HG03469 (cell line): Measurements from ENCODE around the gene PPP3CA.

Experiments used
- ATAC-seq: cut with Tn5 transposase; IDR thresholded peaks from one replicate; pipeline ENCODE4 v1.9.1; 2021; ENCODE audit warnings: mild to moderate bottlenecking, moderate library complexity, moderate number of reproducible peaks; ENCODE audit not compliant: unreplicated experiment

PPP3CA gene

GRCh38 chr4:101066626-101067170 lies 280.6 kb downstream of the PPP3CA start:
- ATAC-seq: no peak

DNA sequence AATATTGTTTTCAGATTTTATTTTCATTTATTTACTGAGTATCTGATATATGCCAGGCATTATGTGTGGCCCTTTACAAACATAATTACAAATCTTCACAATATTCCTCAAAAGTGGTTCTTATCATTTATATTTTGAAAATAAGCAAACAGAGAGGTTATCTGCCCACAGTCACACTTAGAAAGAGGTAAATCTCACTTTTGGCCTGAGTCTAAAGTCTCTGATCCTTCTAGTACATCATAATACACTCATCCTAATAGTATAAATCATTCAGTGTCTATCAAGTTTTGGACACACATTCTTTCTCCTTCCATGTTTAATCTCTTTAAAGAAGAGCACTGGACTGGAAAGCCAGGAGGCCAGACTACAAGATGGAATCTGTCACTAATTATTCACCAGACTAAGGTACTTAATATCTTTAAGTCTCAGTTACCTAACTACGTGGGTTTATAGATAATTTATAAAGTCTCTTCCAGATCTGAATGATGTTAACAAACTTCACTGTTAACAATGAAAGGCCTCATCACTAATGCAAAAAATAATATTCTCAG lies 281.3 kb downstream of the PPP3CA start:
- ATAC-seq: no peak

GRCh38 chr4:101065346-101065745 lies 282.0 kb downstream of the PPP3CA start:
- no peak for ATAC-seq

DNA sequence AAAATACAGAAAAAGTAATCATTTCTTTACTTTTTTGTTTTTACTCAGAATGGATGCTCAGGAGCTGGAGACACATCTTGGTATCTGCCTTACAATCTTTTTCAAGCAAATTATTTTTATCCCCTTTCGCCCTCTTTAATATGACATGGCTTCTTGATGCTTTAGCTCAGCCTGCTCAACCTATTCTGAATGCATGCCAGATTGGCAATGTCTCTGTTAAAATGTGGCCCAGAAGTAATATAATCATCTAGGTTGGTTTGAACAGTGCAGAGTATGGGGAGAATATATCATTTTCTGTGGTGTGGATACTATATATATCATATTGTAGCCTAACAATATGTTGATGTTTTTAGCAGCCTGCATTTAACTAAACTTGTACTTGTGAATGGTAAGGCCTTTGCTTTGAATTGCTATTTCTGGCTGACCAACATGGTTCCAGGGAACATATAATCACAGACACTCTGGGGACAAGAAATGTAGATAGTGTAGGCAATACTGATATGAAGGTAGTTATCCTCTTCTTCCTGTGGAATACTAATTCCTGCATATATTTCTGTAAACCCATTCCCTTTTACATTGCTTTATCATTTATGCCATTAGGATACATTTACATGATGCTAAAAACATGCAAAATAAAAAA lies 282.7 kb downstream of the PPP3CA start:
- ATAC-seq: no peak

DNA sequence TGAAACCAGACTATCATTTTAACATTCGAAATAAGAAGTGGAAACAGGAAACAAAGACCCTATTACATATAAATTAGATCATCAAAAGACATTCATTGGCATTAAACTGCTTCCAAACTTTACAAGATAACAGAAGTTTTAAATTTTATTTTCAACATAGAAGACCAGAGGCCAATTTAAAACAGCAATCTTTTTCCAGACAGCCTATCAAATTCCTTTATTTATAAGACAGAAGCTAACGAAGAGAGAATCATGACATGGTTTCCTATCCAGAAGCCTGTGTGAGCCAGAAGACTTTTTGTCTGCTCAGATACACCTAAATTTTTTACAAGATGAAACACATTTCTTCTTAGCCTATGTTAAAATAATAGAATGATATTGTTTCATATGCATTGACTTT lies 291.9 kb downstream of the PPP3CA start:
- no peak for ATAC-seq

- no peak for ATAC-seq
These were observed 296.5 kb downstream of the PPP3CA start for GRCh38 chr4:101050837-101051205.

DNA sequence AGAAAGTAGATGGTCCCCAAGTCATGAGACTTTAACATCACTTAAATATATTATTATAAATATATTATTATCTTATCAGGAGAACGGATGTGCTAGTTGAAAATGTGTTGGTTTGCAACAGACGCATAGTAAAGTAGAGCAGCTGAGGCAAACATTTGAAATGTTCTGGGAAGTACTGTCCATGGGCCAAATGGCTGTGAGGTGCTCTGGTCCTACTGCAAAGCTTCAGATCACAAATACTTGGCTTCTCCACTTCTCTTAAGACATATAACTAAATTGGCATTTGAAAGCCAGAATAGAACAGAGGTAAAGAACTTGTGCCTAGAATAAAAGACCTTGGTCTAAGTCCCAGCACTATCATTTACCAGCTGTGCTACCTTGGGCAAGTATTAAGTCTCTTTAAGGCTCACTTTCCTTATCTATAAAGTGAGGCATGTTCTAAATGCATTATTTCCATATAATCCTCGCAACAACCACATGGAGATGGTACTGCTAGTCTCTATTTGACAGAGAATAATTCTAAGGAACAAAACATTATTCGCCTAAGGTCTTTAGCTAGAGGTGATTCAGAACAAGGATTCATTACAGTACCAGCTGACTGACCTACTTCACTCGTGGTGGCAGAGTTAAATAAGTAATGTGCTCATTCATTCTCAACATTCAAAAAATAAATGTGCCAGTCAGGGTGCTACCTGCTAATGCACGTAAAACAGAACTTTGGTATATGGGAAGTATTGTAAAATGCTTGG lies 297.1 kb downstream of the PPP3CA start:
- no peak for ATAC-seq

DNA sequence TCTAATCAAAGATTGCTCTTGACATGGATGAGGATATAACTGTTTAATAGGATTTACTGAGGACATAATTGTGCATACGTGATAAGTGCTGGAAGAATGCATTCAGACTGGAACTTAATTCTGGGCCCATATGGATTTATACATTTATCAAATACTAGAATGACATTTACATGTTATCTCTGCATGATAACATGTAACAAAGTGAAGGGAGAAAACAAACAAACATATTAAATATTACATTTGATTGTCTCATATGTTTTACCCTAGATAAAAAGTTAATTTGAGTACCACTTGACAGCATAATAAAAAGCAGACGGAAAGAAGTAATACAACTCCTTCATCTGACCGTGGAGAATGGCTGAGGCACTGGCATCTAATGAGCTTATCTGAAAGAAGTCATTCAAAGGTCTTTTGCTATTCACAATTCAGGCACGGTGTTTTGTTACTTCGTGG lies 297.8 kb downstream of the PPP3CA start:
- no peak for ATAC-seq

GRCh38 chr4:101044766-101045165 lies 302.6 kb downstream of the PPP3CA start:
- ATAC-seq: no peak

- no peak for ATAC-seq
These were observed 304.5 kb downstream of the PPP3CA start for GRCh38 chr4:101042847-101043246.

DNA sequence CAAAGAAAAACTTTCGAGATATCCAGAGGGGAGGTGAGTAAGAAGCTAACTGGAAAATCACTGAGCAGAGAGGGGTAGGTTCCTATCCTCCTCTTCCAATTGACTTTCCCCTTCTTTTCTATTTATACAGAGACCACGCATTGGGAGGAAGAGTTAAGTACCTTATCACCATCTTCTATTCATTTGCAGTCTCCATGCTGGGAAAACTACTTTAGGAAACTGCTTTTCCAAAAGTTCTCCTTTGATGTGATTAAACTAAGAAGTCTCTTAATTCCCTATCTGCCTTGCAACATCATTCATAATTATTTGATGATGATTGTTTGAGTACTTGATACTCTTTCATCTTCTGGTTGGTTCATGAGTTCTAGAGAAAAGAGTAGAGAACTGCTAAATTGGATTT lies 306.6 kb downstream of the PPP3CA start:
- ATAC-seq: no peak

GRCh38 chr4:101039367-101039766 lies 308.0 kb downstream of the PPP3CA start:
- no peak for ATAC-seq

GRCh38 chr4:101037938-101038413 lies 309.4 kb downstream of the PPP3CA start:
- no peak for ATAC-seq

DNA sequence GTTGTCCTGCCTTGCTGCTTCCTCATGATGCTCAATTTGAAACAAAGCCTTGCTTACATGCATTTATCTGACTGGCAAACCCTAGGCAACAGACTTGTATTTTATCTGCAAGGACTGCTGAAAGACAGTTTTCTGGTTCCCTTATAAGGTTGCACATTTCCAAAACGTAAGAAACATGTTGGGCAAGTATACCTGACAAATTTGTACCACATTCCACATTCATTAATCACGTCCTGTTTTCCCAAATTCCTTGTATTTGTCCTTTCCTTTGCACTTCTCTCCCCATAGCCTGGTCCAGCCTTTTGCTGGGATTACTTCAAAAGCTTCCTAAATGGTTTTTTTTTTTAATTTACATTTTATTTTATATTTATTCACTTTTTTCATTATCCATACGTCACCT lies 310.1 kb downstream of the PPP3CA start:
- no peak for ATAC-seq

DNA sequence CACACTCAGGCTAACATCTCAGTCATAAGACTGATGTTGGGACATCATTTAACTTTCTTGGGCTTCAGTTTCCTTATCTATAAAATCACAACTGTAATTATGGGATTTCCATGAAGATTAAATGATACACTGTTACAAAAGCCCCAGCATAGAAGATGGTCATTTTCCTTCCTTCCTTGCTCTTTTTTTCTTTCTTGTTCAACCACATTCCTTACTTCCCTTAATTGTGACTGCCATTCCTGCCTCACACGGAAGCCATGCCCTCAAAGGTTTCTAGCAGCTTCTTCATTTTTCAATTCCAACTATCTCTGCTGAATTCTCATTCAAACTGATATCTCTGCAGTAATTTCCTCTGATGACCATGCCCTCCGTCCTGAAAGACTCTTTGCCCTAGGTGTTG lies 311.8 kb downstream of the PPP3CA start:
- ATAC-seq: no peak

- ATAC-seq: no peak
These were observed 313.3 kb downstream of the PPP3CA start for GRCh38 chr4:101033986-101034385.

- ATAC-seq: no peak
These were observed 314.8 kb downstream of the PPP3CA start for GRCh38 chr4:101032541-101032940.

DNA sequence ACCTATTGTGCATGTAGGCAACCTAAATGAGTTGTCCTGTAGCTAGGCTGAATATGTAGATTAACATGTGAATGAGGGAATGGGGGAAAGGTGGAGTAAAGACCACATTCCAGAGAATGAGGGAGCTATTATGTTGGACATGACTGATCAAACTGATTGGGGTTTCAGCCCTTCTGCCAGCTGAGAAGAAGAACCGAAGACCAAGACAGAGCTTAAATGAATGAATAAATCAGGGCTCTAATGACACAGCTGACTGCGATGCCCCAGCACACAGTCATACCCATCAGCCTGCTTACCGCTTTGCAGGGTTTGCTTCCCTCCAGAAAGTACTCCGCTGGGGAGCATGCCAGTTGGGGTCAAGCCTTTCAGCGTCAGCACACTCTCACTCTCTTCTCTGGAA lies 315.4 kb downstream of the PPP3CA start:
- ATAC-seq: no peak

- no peak for ATAC-seq
These were observed 318.4 kb downstream of the PPP3CA start for GRCh38 chr4:101028886-101029285.

- ATAC-seq: no peak
These were observed 319.6 kb downstream of the PPP3CA start for GRCh38 chr4:101027721-101028120.

- no peak for ATAC-seq
These were observed 321.6 kb downstream of the PPP3CA start for GRCh38 chr4:101025755-101026154.
